Measurements from ENCODE around the gene IGFALS. TPM values are rescaled to one million over a fixed set of nuclear protein-coding genes. Genes with fewer than 3 reads are reported as not detected.

The IGFALS gene
- total and polyA plus RNA-seq, 2 of the 4 experiments (the other 2 are of a cell fraction), result not detected

- DNase-seq, result no peak
- 87% methylated on average over 6 of the region's 10 CpGs; no CpG with 5 or more reads in 1 of the 2 experiments for WGBS, 2 experiments (ENCODE audit: extremely low coverage in 2 of 2, insufficient read length in 1 of 2)
- Histone ChIP-seq H3K18ac (ENCODE audit: low read depth, low read length) (no peak overlapping the region), H4K8ac (ENCODE audit: low read depth in 2 of 2, low read length in 2 of 2) (no peak overlapping the region), H3K79me1 (ENCODE audit: low read depth in 1 of 2, low read length in 2 of 2) (0 out of 4 replicates have a peak, but pooled peaks cover 0 to 2% of the 10 kb centered on the region in 2 experiments), H2BK5ac (ENCODE audit: low read depth, low read length, poor library complexity, severe bottlenecking) (no peak overlapping the region), H3K23ac (ENCODE audit: low read depth, low read length) (no peak overlapping the region), H3K4me2 (ENCODE audit: low read depth, low read length) (no peak overlapping the region), H3K4me3 (ENCODE audit: insufficient read depth, low read depth, low read length) (no peak overlapping the region), H3K56ac (ENCODE audit: extremely low read depth, insufficient read depth, low read length) (no peak overlapping the region), H2AFZ (replicated peaks; ENCODE audit: low read length, poor library complexity) (no peak overlapping the region), H3K9ac (ENCODE audit: low read depth, low read length) (no peak overlapping the region), H3K36me3 (ENCODE audit: control insufficient read depth, insufficient read depth, low read length) (peaks cover 19% of the 10 kb centered on the region; the same call in 1 of the 2 replicates), H3K4ac (ENCODE audit: low read depth, low read length) (no peak overlapping the region), H4K5ac (ENCODE audit: low read depth, low read length) (no peak overlapping the region), H3K27me3 (ENCODE audit: control insufficient read depth, insufficient read depth, low read length) (no peaks in the 10 kb centered on the region), H4K91ac (ENCODE audit: insufficient read depth, low read depth, low read length) (no peak overlapping the region), H2AK5ac (ENCODE audit: low read depth, low read length) (no peak overlapping the region), H3K14ac (replicated peaks; ENCODE audit: low read depth, low read length) (no peak overlapping the region), H2BK20ac (ENCODE audit: low read depth, low read length) (no peak overlapping the region), H3K9me1 (ENCODE audit: insufficient read depth, low read length) (no peaks in the 10 kb centered on the region), H3K27ac (ENCODE audit: insufficient read depth, low read length) (no peak overlapping the region), H2BK120ac (ENCODE audit: low read depth, low read length) (no peak overlapping the region), H3K9me3 (ENCODE audit: control insufficient read depth, insufficient read depth, low read length) (no peaks in the 10 kb centered on the region), H4K20me1 (ENCODE audit: insufficient read depth, low read length) (no peaks in the 10 kb centered on the region), H2BK15ac (ENCODE audit: low read depth, low read length) (no peak overlapping the region), H3K4me1 (ENCODE audit: control insufficient read depth, insufficient read depth, low read length) (no peaks in the 10 kb centered on the region), H2AK9ac (replicated peaks; ENCODE audit: low read depth, low read length, poor library complexity) (no peak overlapping the region)
- BruUV-seq (replicated peaks), result no TSS peak
- no peak for ATAC-seq (ENCODE audit: low read depth)
- in situ Hi-C loops (cut with MboI; ENCODE audit: low sequenced_read_pairs), result no loop called here
- TF ChIP-seq NFE2L2 (IDR thresholded peaks at IDR 0.05; ENCODE audit: low read depth, low read length), result no peak
- no peak for TF ChIP-seq BHLHE40 (IDR thresholded peaks at IDR 0.05; ENCODE audit: low read depth, low read length)
- no peak for TF ChIP-seq MAZ (IDR thresholded peaks at IDR 0.05; ENCODE audit: borderline replicate concordance, low read depth, low read length)
- no peak for TF ChIP-seq SMC3 (IDR thresholded peaks at IDR 0.05; ENCODE audit: low read depth, low read length)
- TF ChIP-seq CEBPB (IDR thresholded peaks at IDR 0.05; ENCODE audit: low read depth, low read length), result no peak
- POLR2A ChIA-PET (ENCODE audit: unreplicated experiment), result no interaction called here
- intact Hi-C loops (cut with micrococcal nuclease), result no loop called here
- dilution Hi-C loops (cut with HindIII; ENCODE audit: low sequenced_read_pairs, unreplicated experiment), result no loop called here
- CTCF ChIA-PET, result no interaction called here
These were observed 14.1 kb upstream of the IGFALS start for GRCh38 chr16:1807626-1808025.
